Activated CD4-positive, alpha-beta memory T cell treated with anti-CD3 and anti-CD28 coated beads, Interleukin-2, amount 10 ng/mL, durations not matched to agents 7 days and 5 days (primary cell): ENCODE data around the gene CYB5B. TPM values are rescaled to one million over a fixed set of nuclear protein-coding genes. Genes with fewer than 3 reads are reported as not detected.

Experiments
- CTCF ChIA-PET: fragments of 350-600 bp; sonication (Branson Sonifier 250); formaldehyde crosslinking; loops from one replicate; lab custom pipeline; 2021; ENCODE audit warnings: antibody characterized with exemption, inconsistent platforms; lab: Charles Lee
- POLR2A ChIA-PET: fragments of 350-600 bp; sonication (Branson Sonifier 250); formaldehyde crosslinking; loops from one replicate; lab custom pipeline; 2021; ENCODE audit warnings: antibody characterized with exemption; lab: Charles Lee
- DNase-seq: peaks from one replicate; pipeline ENCODE4 v3.0.0-alpha.2; 2020
- H3K27ac Mint-ChIP-seq: one replicate; pipeline ENCODE4 v1.8.0; 2021; ENCODE audit warnings: mild to moderate bottlenecking, mixed read lengths
- H3K27me3 Mint-ChIP-seq: one replicate; pipeline ENCODE4 v1.8.0; 2021; ENCODE audit warnings: mixed read lengths
- H3K36me3 Mint-ChIP-seq: one replicate; pipeline ENCODE4 v1.8.0; 2021; ENCODE audit warnings: low read depth, mixed read lengths
- H3K4me1 Mint-ChIP-seq: one replicate; pipeline ENCODE4 v1.8.0; 2021; ENCODE audit warnings: mixed read lengths
- H3K4me3 Mint-ChIP-seq: one replicate; pipeline ENCODE4 v1.8.0; 2021; ENCODE audit warnings: mild to moderate bottlenecking, mixed read lengths
- H3K9me3 Mint-ChIP-seq: one replicate; pipeline ENCODE4 v1.8.0; 2021; ENCODE audit warnings: mixed read lengths
- total RNA-seq, 2 experiments: library from RNA; stranded (reverse); gene quantifications; one replicate each; pipeline ENCODE4 v1.2.3, GENCODE V29; 2021

Gene CYB5B
- total RNA-seq, 2 experiments from 2014 or later = 149 to 152 TPM

DNA sequence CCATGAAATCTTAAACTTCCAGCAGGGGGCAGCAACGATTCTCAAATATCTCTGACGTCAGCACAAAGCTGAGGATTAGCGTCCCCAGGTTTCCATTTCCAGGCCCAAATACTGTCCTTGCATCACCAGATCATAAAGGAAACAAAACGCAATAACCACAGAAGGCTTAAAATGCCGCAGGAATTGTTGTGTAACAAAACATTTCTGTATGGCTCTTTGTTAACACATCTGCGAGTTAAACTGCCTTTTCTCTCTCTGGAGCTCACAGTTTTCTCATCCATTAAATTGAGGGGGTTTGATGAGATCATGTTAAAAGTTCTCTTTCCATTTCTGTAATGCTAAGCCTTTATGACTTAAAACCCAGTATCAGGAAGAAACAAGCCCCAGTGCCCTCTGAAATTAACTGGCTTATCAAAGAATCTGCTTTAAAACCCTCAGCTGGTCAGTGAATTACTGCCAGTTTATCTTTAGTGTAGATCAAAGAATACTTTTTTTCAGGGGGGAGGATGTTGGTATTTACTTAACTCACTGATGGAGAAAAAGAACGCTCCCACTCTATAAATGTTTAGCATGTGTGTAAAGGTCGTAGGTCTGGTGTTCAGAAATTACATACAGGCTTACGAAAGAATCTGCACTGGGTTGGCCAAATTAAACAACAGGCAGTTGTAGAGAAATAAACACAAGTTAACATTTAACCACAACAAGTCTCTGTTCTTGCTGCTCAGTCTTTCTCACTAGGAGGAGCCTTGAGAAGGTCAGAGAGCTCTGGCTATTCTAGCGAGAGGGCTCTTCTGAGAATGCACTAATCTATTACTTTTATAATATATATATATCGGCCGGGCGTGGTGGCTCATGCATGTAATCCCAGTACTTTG is 28.0 kb upstream of the CYB5B start:
- H3K9me3 Mint-ChIP-seq = no peaks in the 10 kb centered on the region
- peaks cover 14% of the 10 kb centered on the region for H3K4me1 Mint-ChIP-seq
- H3K36me3 Mint-ChIP-seq = no peaks in the 10 kb centered on the region
- no peak overlapping the region for H3K4me3 Mint-ChIP-seq
- POLR2A ChIA-PET = interaction anchor here (0.6 to 2.2 kb wide), 7 partner anchors 10 to 1530 kb away, joined by 3 to 16 read pairs (median 6); partner anchors contain the start of genes CYB5B, NOB1 and TERF2
- H3K27ac Mint-ChIP-seq = peak overlapping the region; percentile 7
- H3K27me3 Mint-ChIP-seq = peaks cover 15% of the 10 kb centered on the region
- DNase-seq = peak; percentile 69
- CTCF ChIA-PET = interaction anchor here (0.6 to 3.1 kb wide), 40 partner anchors 8 to 534 kb away, joined by 3 to 39 read pairs (median 4); partner anchors contain the start of genes CYB5B, NOB1, TERF2 and WWP2

DNA sequence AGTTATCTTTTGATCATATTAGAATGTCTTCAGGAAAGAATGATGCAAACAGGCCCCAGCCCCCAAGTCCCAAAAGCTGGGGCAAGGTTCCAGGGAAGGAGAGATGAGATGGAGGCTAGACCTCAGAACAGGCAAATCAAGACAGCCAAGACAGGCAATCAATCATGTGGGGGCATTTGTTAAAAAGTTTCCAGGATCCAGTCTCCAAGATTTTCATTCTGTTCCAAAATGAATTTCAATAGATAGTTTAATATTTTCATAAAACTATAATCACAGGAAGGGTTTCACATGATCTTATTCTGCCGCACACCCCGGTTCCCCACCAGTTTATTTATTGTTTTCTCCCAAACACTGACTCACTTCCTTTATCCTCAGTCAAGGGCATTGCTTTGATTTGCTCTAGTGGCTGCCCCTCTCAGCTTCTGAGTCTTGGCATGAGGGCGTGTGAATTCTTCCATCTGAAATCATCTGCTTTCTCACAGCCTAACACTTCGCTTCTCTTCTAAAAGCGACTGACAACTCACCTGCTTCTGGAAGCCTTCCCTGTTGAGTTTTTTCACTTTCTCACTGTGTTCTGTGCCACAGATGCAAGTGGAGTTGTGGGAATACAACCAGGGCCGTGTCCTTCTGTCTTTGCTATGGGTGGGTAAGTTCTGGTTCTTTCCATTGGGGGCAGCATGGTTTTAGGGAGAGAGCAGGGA is 26.4 kb upstream of the CYB5B start:
- Mint-ChIP-seq H3K27ac (no peak overlapping the region), H3K9me3 (no peaks in the 10 kb centered on the region), H3K4me3 (no peak overlapping the region), H3K4me1 (peaks cover 14% of the 10 kb centered on the region), H3K27me3 (peaks cover 15% of the 10 kb centered on the region), H3K36me3 (no peaks in the 10 kb centered on the region)
- POLR2A ChIA-PET = interaction anchor here (2.2 kb wide), 1 partner anchor 356 kb away, joined by 16 read pairs; the partner anchor contains the start of gene NOB1
- CTCF ChIA-PET = interaction anchor here (1.7 to 3.1 kb wide), 4 partner anchors 9 to 356 kb away, joined by 5 to 32 read pairs (median 9); partner anchors contain the start of gene NOB1
- DNase-seq = no peak

DNA sequence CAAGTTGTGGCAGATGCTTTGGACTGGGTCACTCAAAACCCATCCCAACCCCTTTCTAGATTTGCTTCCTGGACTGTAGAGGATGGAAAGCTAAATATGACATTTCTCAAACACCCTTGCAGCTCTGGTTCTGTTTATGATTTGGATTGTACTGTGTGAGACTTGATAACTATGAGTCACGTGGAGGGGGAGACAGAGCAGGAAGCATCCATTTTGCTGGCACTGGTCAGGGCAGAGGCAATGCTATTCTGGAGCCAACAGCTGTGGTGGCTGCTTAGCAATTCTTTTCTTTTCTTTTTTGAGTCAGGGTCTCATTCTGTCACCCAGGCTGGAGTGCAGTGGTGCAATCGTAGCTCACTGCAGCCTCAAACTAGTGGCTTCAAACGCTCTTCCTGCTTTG is 25.1 kb upstream of the CYB5B start:
- no peak for DNase-seq
- no peak overlapping the region for H3K27ac Mint-ChIP-seq
- POLR2A ChIA-PET = interaction anchor here (0.6 kb wide), 1 partner anchor 353 kb away, joined by 4 read pairs; no protein-coding TSS in a partner anchor
- H3K4me1 Mint-ChIP-seq = peaks cover 14% of the 10 kb centered on the region
- no peaks in the 10 kb centered on the region for H3K36me3 Mint-ChIP-seq
- CTCF ChIA-PET = interaction anchor here (0.6 to 2.0 kb wide), 3 partner anchors 11 to 179 kb away, joined by 3 to 7 read pairs (median 3); no protein-coding TSS in a partner anchor
- H3K4me3 Mint-ChIP-seq = no peak overlapping the region
- peaks cover 9% of the 10 kb centered on the region for H3K27me3 Mint-ChIP-seq
- no peaks in the 10 kb centered on the region for H3K9me3 Mint-ChIP-seq

DNA sequence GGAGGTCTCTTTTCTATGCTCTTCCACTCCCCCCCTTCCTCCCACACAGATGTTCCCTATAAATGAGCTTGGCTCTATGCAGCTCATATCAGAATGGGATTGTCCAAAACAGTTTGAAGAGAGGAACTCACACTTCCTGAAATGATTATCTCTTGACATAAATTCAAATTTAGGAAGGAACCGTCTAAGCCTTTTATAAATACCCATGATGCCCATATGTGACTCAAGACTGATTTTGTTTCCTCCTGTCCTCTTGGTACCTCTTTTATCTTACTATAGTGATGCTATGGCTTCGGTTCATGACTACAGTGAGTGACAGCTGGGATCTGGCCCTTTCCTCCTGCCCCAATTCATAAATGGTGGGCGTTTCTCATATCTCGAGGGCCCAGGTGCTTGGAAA is 22.0 kb upstream of the CYB5B start:
- Mint-ChIP-seq H3K4me3 (no peak overlapping the region), H3K9me3 (no peaks in the 10 kb centered on the region), H3K27me3 (peaks cover 4% of the 10 kb centered on the region), H3K4me1 (peaks cover 5% of the 10 kb centered on the region), H3K36me3 (no peaks in the 10 kb centered on the region), H3K27ac (no peak overlapping the region)
- DNase-seq = no peak
- ChIA-PET POLR2A (no interaction called here), CTCF (interaction anchor here (0.6 kb wide), 1 partner anchor 243 kb away, joined by 3 read pairs; no protein-coding TSS in a partner anchor)

- peaks cover 5% of the 10 kb centered on the region for H3K4me1 Mint-ChIP-seq
- ChIA-PET CTCF (interaction anchor here (0.7 to 3.0 kb wide), 4 partner anchors 8 to 838 kb away, joined by 3 to 15 read pairs (median 3); no protein-coding TSS in a partner anchor), POLR2A (no interaction called here)
- no peaks in the 10 kb centered on the region for H3K36me3 Mint-ChIP-seq
- no peak overlapping the region for H3K4me3 Mint-ChIP-seq
- no peaks in the 10 kb centered on the region for H3K9me3 Mint-ChIP-seq
- peaks cover 7% of the 10 kb centered on the region for H3K27me3 Mint-ChIP-seq
- DNase-seq = no peak
- H3K27ac Mint-ChIP-seq = no peak overlapping the region
Observed at GRCh38 chr16:69404275-69404805, 20.1 kb upstream of the CYB5B start.

DNA sequence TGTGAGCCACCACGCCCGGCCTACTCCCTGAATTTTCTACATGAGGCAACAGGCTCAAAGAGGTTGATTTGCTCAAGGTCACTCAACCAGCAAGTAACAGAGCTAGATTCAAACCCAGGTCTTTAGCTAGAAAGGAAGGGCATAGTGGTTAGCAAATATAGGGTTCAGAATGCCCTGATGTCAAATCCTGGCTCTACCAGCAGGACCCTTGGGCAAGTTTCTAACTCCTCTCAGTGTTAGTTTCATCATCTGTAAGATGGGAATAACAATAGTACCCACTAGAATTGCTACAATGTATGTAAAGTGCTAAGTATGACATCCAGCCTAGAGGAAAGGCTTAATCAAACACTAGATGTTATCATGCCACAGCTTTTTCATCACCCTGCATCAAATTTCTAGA is 19.1 kb upstream of the CYB5B start:
- H3K27me3 Mint-ChIP-seq = peaks cover 7% of the 10 kb centered on the region
- peaks cover 2% of the 10 kb centered on the region for H3K4me1 Mint-ChIP-seq
- CTCF ChIA-PET = interaction anchor here (3.0 kb wide), 1 partner anchor 10 kb away, joined by 15 read pairs; no protein-coding TSS in a partner anchor
- POLR2A ChIA-PET = interaction anchor here (1.5 kb wide), 1 partner anchor 20 kb away, joined by 3 read pairs; no protein-coding TSS in a partner anchor
- no peaks in the 10 kb centered on the region for H3K36me3 Mint-ChIP-seq
- DNase-seq = no peak
- H3K9me3 Mint-ChIP-seq = no peaks in the 10 kb centered on the region
- no peak overlapping the region for H3K27ac Mint-ChIP-seq
- no peak overlapping the region for H3K4me3 Mint-ChIP-seq

DNA sequence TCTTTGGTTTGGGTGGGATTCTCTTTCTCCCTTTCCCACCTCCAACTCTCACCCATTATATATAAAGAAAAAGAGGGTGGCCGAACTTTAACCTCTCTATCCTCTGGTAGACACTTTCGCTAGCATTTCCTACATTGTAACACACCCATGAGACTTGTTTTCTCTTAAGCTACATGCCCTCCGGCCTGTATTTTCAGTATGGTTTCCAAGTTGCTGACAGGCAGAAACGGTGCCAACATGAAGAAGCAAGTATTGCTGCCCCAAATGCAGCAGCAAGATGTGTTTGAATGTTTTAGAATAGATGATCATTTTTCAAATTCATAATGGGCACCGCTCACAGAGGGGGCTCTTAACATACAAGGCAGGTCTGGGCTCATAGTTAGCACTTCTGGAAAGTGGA is 18.7 kb upstream of the CYB5B start:
- Mint-ChIP-seq H3K27ac (no peak overlapping the region), H3K27me3 (peaks cover 5% of the 10 kb centered on the region), H3K4me3 (no peak overlapping the region), H3K4me1 (peaks cover 5% of the 10 kb centered on the region), H3K36me3 (no peaks in the 10 kb centered on the region), H3K9me3 (no peaks in the 10 kb centered on the region)
- no peak for DNase-seq
- ChIA-PET POLR2A (interaction anchor here (1.5 kb wide), 1 partner anchor 19 kb away, joined by 3 read pairs; no protein-coding TSS in a partner anchor), CTCF (interaction anchor here (3.0 kb wide), 1 partner anchor 10 kb away, joined by 15 read pairs; no protein-coding TSS in a partner anchor)

DNA sequence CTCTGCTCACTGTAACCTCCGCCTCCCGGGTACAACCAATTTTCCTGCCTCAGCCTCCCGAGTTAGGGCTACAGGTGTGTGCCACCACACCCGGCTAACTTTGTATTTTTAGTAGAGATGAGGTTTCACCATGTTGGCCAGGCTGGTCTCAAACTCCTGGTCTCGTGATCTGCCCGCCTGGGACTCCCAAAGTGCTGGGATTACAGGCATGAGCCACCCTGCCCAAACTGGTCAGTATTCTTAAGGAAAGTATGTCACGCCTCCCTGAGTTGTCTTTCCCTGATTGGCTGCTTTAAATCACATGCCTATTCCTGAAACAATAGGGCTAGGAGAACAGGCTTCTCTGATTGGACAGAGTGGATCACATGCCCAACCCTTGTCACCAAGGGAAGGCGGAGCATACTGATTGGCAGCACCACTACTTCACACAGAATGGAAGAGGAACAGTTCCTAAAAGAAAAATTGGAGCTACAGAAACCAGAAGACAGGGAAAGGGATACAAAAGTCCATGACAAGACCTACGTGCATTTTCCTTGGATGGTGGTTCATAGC is 17.6 kb upstream of the CYB5B start:
- Mint-ChIP-seq H3K27me3 (peaks cover 5% of the 10 kb centered on the region), H3K4me1 (peaks cover 12% of the 10 kb centered on the region), H3K4me3 (no peak overlapping the region), H3K36me3 (no peaks in the 10 kb centered on the region), H3K27ac (no peak overlapping the region), H3K9me3 (no peaks in the 10 kb centered on the region)
- CTCF ChIA-PET = interaction anchor here (0.7 to 0.9 kb wide), 2 partner anchors 14 to 507 kb away, joined by 3 to 6 read pairs; no protein-coding TSS in a partner anchor
- POLR2A ChIA-PET = no interaction called here
- DNase-seq = no peak

DNA sequence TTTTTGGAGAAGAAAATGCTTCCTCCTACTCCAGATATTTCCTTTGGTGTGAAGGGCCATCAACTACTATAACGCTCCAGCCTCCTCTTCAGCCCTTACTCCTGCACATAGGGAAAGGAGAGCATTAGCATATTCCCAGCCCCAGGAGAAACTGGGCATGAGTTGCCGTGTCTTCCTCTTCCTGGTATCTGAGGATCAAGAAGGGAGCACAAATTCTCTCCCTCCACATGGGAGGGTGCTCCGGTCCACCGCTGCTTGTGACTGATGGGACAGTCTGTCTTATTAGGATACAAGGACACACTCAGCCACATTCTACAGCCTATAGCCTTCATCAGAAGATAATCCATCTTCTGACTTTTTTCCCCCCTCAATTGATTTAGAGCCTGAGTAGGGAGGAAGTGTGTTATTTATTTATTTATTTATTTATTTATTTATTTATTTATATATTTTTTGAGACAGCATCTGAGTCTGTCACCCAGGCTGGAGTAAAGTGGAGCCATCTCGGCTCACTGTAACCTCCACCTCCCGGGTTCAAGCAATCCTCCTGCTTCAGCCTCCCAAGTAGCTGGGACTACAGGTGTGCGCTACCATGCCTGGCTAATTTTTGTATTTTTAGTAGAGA is 16.6 kb upstream of the CYB5B start:
- no peaks in the 10 kb centered on the region for H3K9me3 Mint-ChIP-seq
- peaks cover 12% of the 10 kb centered on the region for H3K4me1 Mint-ChIP-seq
- H3K36me3 Mint-ChIP-seq = no peaks in the 10 kb centered on the region
- no peak for DNase-seq
- no peak overlapping the region for H3K4me3 Mint-ChIP-seq
- no peak overlapping the region for H3K27ac Mint-ChIP-seq
- ChIA-PET POLR2A (interaction anchor here (1.7 kb wide), 1 partner anchor 17 kb away, joined by 4 read pairs; the partner anchor contains the start of gene CYB5B), CTCF (interaction anchor here (0.6 to 0.9 kb wide), 2 partner anchors 15 to 703 kb away, joined by 4 to 6 read pairs; no protein-coding TSS in a partner anchor)
- H3K27me3 Mint-ChIP-seq = peaks cover 5% of the 10 kb centered on the region

GRCh38 chr16:69408475-69408874 is 15.9 kb upstream of the CYB5B start:
- Mint-ChIP-seq H3K4me3 (no peak overlapping the region), H3K27me3 (peaks cover 5% of the 10 kb centered on the region), H3K36me3 (no peaks in the 10 kb centered on the region), H3K9me3 (no peaks in the 10 kb centered on the region), H3K4me1 (peaks cover 12% of the 10 kb centered on the region), H3K27ac (no peak overlapping the region)
- no peak for DNase-seq
- POLR2A ChIA-PET = interaction anchor here (1.7 kb wide), 1 partner anchor 16 kb away, joined by 4 read pairs; the partner anchor contains the start of gene CYB5B
- CTCF ChIA-PET = interaction anchor here (0.6 to 3.2 kb wide), 2 partner anchors 12 to 702 kb away, joined by 4 to 11 read pairs; no protein-coding TSS in a partner anchor

DNA sequence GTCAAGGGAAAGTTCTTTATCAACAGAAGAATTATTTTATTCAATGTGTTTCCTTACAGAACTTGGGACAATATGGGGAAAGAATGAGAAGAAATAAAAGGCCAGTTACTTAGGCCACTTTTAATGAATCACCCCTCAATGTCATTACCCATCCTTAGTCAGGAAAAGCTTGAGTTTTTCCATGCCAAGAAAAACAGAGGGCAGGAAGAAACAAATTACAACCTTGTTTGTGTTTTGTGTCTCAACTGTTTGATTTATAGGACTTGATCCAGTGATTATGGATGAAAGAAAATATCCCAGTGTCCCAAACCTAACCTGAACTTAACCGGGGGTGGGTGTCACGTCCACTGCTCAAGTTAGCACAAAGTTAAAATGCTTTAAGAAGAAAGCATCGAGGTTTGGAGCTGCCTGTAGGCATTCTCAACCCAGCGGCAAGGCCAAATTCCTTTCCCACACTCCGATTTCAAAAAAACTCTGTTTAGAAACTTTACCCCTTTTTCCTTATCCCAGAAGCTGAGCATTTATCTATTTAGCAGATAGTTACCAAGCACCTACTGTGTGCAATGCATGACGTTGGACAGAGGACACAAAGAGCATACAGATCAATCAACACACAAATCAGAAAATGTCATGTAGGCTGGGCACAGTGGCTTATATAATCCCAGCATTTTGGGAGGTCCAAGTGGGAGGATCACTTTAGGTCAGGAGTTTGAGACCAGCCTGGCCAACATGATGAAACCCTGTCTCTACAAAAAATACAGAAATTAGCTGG is 14.0 kb upstream of the CYB5B start:
- no peaks in the 10 kb centered on the region for H3K9me3 Mint-ChIP-seq
- POLR2A ChIA-PET = no interaction called here
- H3K4me3 Mint-ChIP-seq = no peak overlapping the region
- H3K4me1 Mint-ChIP-seq = peaks cover 12% of the 10 kb centered on the region
- CTCF ChIA-PET = interaction anchor here (3.2 kb wide), 1 partner anchor 14 kb away, joined by 11 read pairs; no protein-coding TSS in a partner anchor
- peaks cover 2% of the 10 kb centered on the region for H3K27me3 Mint-ChIP-seq
- no peak for DNase-seq
- H3K27ac Mint-ChIP-seq = peak overlapping the region; percentile 12
- no peaks in the 10 kb centered on the region for H3K36me3 Mint-ChIP-seq
